HEK293 (cell line): ENCODE measurements around the gene IL1RN.

Experiments used
- CTCF ChIA-PET: fragments of 350-600 bp; formaldehyde crosslinking; extraction: SDS; loops from one replicate; lab custom pipeline; 2021; ENCODE audit warnings: antibody characterized with exemption; lab: Yijun Ruan, JAX
- POLR2A ChIA-PET: fragments of 300-600 bp; formaldehyde crosslinking; extraction: SDS; loops from one replicate; lab custom pipeline; 2020; ENCODE audit warnings: antibody characterized with exemption, inconsistent platforms; lab: Yijun Ruan, JAX
- H3K27ac ChIP-seq: fragments of 200-500 bp; sonication (Bioruptor generic); 2 replicates; pipeline ENCODE4 v1.5.1; 2014; ENCODE audit warnings: low read depth, low read length, control low read depth, inconsistent platforms; ENCODE audit errors: extremely low read depth
- H3K36me3 ChIP-seq, 2 experiments: fragments of 200-500 bp in 1 of 2; sonication (Bioruptor generic) in 1 of 2; 1 replicate in 1 of 2; 2 replicates in 1 of 2; pipeline ENCODE4 v1.5.1; 2014 to 2017; ENCODE audit warnings: inconsistent platforms in 2 of 2, low read length in 2 of 2; ENCODE audit not compliant: control insufficient read depth in 2 of 2, insufficient read depth in 1 of 2
- H3K4me1 ChIP-seq: fragments of 200-500 bp; sonication (Bioruptor generic); 2 replicates; pipeline ENCODE4 v1.5.1; 2014; ENCODE audit warnings: mild to moderate bottlenecking, low read length, inconsistent platforms; ENCODE audit not compliant: control insufficient read depth, insufficient read depth
- H3K4me3 ChIP-seq: 2 replicates; pipeline ENCODE4 v1.5.1; 2011; ENCODE audit warnings: low read depth, mild to moderate bottlenecking, control low read depth, low read length, moderate library complexity
- H3K9me3 ChIP-seq: fragments of 200-500 bp; sonication (Bioruptor generic); 2 replicates; pipeline ENCODE4 v1.5.1; 2014; ENCODE audit warnings: low read depth, low read length, inconsistent platforms; ENCODE audit not compliant: control insufficient read depth, insufficient read depth
- REPIN1 ChIP-seq: fragments of 450-650 bp; formaldehyde crosslinking; IDR thresholded peaks from 2 replicates; pipeline ENCODE4 v1.5.1; 2017; ENCODE audit warnings: missing biosample characterization, missing genetic modification characterization, low read depth
- SP2 ChIP-seq: fragments of 450-650 bp; formaldehyde crosslinking; IDR thresholded peaks from 2 replicates; pipeline ENCODE4 v1.5.1; 2016; ENCODE audit warnings: missing biosample characterization, missing genetic modification characterization
- ZBTB48 ChIP-seq: fragments of 450-650 bp; formaldehyde crosslinking; IDR thresholded peaks from 2 replicates; pipeline ENCODE4 v1.5.1; 2016; ENCODE audit warnings: missing biosample characterization, missing genetic modification characterization
- ZFP3 ChIP-seq: fragments of 450-650 bp; formaldehyde crosslinking; IDR thresholded peaks from 2 replicates; pipeline ENCODE4 v1.5.1; 2016; ENCODE audit warnings: low read depth, missing biosample characterization, missing genetic modification characterization
- ZNF132 ChIP-seq: fragments of 450-650 bp; formaldehyde crosslinking; IDR thresholded peaks from 2 replicates; pipeline ENCODE4 v1.5.1; 2017; ENCODE audit warnings: missing biosample characterization, missing genetic modification characterization, borderline replicate concordance
- ZNF202 ChIP-seq: fragments of 450-650 bp; formaldehyde crosslinking; IDR thresholded peaks from 2 replicates; pipeline ENCODE4 v1.5.1; 2016; ENCODE audit warnings: missing biosample characterization, missing genetic modification characterization, borderline replicate concordance
- ZNF24 ChIP-seq: fragments of 450-650 bp; formaldehyde crosslinking; IDR thresholded peaks from 2 replicates; pipeline ENCODE4 v1.5.1; 2016; ENCODE audit warnings: missing biosample characterization, missing genetic modification characterization
- ZNF302 ChIP-seq: fragments of 450-650 bp; formaldehyde crosslinking; IDR thresholded peaks from 2 replicates; pipeline ENCODE4 v1.5.1; 2016; ENCODE audit warnings: missing biosample characterization, missing genetic modification characterization, low read depth
- ZNF335 ChIP-seq: fragments of 450-650 bp; formaldehyde crosslinking; conservative IDR thresholded peaks from 2 replicates; pipeline ENCODE4 v1.5.1; 2016; ENCODE audit warnings: missing biosample characterization, missing genetic modification characterization
- ZNF37A ChIP-seq: fragments of 450-650 bp; IDR thresholded peaks from 2 replicates; pipeline ENCODE4 v1.5.1; 2018; ENCODE audit warnings: missing biosample characterization, missing genetic modification characterization
- ZNF416 ChIP-seq: fragments of 450-650 bp; formaldehyde crosslinking; IDR thresholded peaks from 2 replicates; pipeline ENCODE4 v1.5.1; 2016; ENCODE audit warnings: missing biosample characterization, missing genetic modification characterization
- ZNF48 ChIP-seq: fragments of 450-650 bp; formaldehyde crosslinking; IDR thresholded peaks from 2 replicates; pipeline ENCODE4 v1.5.1; 2016; ENCODE audit warnings: missing biosample characterization, missing genetic modification characterization
- ZNF501 ChIP-seq: fragments of 450-650 bp; formaldehyde crosslinking; IDR thresholded peaks from 2 replicates; pipeline ENCODE4 v1.5.1; 2016; ENCODE audit warnings: missing biosample characterization, missing genetic modification characterization
- ZNF677 ChIP-seq: fragments of 450-650 bp; IDR thresholded peaks from 2 replicates; pipeline ENCODE4 v1.5.0; 2018; ENCODE audit warnings: missing biosample characterization, mild to moderate bottlenecking, missing genetic modification characterization, moderate library complexity
- ZNF707 ChIP-seq: fragments of 450-650 bp; formaldehyde crosslinking; IDR thresholded peaks from 2 replicates; pipeline ENCODE4 v1.5.1; 2016; ENCODE audit warnings: missing biosample characterization, missing genetic modification characterization
- ZNF747 ChIP-seq: fragments of 450-650 bp; formaldehyde crosslinking; IDR thresholded peaks from 2 replicates; pipeline ENCODE4 v1.5.1; 2016; ENCODE audit warnings: missing biosample characterization, missing genetic modification characterization
- TF ChIP-seq, protein P1 (sequence below): fragments of 450-650 bp; formaldehyde crosslinking; IDR thresholded peaks from 2 replicates; pipeline ENCODE4 v1.5.1; 2016; ENCODE audit warnings: missing biosample characterization, missing genetic modification characterization
- TF ChIP-seq, protein P2 (sequence below): fragments of 450-650 bp; formaldehyde crosslinking; IDR thresholded peaks from 2 replicates; pipeline ENCODE4 v1.5.1; 2016; ENCODE audit warnings: missing biosample characterization, missing genetic modification characterization, borderline replicate concordance
- TF ChIP-seq, protein P3 (sequence below): fragments of 450-650 bp; formaldehyde crosslinking; IDR thresholded peaks from 2 replicates; pipeline ENCODE4 v1.5.0; 2017; ENCODE audit warnings: missing biosample characterization, missing genetic modification characterization, borderline replicate concordance
- TF ChIP-seq, protein P4 (sequence below): fragments of 450-650 bp; formaldehyde crosslinking; IDR thresholded peaks from 2 replicates; pipeline ENCODE4 v1.5.1; 2016; ENCODE audit warnings: missing biosample characterization, missing genetic modification characterization, borderline replicate concordance

The IL1RN gene

DNA sequence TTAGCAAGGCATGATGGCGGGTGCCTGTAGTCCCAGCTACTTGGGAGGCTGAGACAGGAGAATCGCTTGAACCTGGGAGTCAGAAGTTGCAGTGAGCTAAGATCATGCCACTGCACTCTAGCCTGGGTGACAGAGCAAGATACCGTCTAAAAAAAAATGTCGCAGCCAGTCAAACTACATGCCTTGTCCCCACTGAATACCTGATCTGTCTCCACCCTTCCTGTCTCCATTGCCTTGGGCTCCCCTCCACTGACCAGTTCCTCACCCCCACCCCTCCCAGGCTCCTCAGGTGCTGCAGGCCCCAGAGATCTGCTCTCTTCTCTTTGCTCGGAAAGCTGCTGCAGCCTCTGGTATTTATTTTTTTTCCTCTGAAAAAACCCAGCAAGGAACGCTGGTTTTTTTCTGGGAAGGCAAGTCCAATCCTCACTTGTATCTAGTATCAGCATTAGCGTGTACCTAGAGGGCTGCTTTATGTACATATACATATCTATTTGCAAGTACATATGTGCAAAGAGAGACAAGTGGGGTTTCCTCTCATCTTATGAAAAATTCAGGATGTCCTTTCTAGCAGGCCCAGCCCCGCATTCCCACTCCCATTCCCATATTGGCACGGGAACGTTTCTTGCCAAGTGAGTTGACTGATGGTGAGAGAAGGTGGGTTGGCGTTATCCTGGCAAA, 50.8 kb downstream of the IL1RN start:
- Histone ChIP-seq H3K27ac (no peak overlapping the region), H3K9me3 (no peaks in the 10 kb centered on the region), H3K36me3 (no peaks in the 10 kb centered on the region), H3K4me1 (no peaks in the 10 kb centered on the region), H3K4me3 (no peak overlapping the region)
- ChIA-PET CTCF (no interaction called here), POLR2A (no interaction called here)
- TF ChIP-seq ZNF747 (tag by site-specific recombination) (no peak), ZBTB48 (tag by site-specific recombination) (no peak), ZNF677 (tag by site-specific recombination) (no peak), ZFP3 (no peak)
- TF ChIP-seq, protein P1, sequence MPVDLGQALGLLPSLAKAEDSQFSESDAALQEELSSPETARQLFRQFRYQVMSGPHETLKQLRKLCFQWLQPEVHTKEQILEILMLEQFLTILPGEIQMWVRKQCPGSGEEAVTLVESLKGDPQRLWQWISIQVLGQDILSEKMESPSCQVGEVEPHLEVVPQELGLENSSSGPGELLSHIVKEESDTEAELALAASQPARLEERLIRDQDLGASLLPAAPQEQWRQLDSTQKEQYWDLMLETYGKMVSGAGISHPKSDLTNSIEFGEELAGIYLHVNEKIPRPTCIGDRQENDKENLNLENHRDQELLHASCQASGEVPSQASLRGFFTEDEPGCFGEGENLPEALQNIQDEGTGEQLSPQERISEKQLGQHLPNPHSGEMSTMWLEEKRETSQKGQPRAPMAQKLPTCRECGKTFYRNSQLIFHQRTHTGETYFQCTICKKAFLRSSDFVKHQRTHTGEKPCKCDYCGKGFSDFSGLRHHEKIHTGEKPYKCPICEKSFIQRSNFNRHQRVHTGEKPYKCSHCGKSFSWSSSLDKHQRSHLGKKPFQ, result no peak
- TF ChIP-seq, protein P2, sequence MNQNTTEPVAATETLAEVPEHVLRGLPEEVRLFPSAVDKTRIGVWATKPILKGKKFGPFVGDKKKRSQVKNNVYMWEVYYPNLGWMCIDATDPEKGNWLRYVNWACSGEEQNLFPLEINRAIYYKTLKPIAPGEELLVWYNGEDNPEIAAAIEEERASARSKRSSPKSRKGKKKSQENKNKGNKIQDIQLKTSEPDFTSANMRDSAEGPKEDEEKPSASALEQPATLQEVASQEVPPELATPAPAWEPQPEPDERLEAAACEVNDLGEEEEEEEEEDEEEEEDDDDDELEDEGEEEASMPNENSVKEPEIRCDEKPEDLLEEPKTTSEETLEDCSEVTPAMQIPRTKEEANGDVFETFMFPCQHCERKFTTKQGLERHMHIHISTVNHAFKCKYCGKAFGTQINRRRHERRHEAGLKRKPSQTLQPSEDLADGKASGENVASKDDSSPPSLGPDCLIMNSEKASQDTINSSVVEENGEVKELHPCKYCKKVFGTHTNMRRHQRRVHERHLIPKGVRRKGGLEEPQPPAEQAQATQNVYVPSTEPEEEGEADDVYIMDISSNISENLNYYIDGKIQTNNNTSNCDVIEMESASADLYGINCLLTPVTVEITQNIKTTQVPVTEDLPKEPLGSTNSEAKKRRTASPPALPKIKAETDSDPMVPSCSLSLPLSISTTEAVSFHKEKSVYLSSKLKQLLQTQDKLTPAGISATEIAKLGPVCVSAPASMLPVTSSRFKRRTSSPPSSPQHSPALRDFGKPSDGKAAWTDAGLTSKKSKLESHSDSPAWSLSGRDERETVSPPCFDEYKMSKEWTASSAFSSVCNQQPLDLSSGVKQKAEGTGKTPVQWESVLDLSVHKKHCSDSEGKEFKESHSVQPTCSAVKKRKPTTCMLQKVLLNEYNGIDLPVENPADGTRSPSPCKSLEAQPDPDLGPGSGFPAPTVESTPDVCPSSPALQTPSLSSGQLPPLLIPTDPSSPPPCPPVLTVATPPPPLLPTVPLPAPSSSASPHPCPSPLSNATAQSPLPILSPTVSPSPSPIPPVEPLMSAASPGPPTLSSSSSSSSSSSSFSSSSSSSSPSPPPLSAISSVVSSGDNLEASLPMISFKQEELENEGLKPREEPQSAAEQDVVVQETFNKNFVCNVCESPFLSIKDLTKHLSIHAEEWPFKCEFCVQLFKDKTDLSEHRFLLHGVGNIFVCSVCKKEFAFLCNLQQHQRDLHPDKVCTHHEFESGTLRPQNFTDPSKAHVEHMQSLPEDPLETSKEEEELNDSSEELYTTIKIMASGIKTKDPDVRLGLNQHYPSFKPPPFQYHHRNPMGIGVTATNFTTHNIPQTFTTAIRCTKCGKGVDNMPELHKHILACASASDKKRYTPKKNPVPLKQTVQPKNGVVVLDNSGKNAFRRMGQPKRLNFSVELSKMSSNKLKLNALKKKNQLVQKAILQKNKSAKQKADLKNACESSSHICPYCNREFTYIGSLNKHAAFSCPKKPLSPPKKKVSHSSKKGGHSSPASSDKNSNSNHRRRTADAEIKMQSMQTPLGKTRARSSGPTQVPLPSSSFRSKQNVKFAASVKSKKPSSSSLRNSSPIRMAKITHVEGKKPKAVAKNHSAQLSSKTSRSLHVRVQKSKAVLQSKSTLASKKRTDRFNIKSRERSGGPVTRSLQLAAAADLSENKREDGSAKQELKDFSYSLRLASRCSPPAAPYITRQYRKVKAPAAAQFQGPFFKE (tag by site-specific recombination), result no peak

DNA sequence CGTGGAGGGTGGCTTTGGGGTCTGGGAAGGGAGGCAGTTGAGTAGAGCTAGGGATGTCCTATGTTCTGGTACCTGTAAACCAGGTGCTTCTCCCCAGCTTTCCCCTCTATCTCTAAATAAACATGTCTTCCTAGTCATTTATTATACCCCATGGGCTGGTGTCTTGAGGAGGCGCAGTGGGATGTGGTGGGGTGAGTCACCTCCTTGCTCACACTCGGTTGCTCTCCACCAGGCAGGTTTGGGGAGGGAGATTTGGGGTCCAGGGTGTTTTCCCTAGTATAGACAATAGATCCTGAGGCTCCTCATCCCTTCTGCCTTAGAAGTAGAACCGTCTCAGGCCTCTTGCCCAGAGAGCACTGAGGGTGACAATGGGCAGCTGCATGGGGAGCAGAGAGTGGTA, 51.5 kb downstream of the IL1RN start:
- no peak overlapping the region for H3K4me3 ChIP-seq
- H3K36me3 ChIP-seq, result no peaks in the 10 kb centered on the region
- no peak overlapping the region for H3K27ac ChIP-seq
- no peaks in the 10 kb centered on the region for H3K9me3 ChIP-seq
- CTCF ChIA-PET, result interaction anchor here (0.9 kb wide), 1 partner anchor 40 kb away, joined by 3 read pairs; no protein-coding TSS in a partner anchor
- TF ChIP-seq ZNF707 (tag by site-specific recombination) (no peak), SP2 (tag by site-specific recombination) (no peak), ZNF501 (tag by site-specific recombination) (no peak), ZNF202 (tag by site-specific recombination) (no peak), ZNF302 (tag by site-specific recombination) (no peak), ZNF335 (tag by site-specific recombination) (no peak), REPIN1 (tag by site-specific recombination) (no peak), ZNF37A (tag by site-specific recombination) (no peak), ZNF24 (tag by site-specific recombination) (no peak), ZNF48 (tag by site-specific recombination) (no peak), ZNF416 (tag by site-specific recombination) (no peak), ZNF132 (no peak)
- TF ChIP-seq, protein P3, sequence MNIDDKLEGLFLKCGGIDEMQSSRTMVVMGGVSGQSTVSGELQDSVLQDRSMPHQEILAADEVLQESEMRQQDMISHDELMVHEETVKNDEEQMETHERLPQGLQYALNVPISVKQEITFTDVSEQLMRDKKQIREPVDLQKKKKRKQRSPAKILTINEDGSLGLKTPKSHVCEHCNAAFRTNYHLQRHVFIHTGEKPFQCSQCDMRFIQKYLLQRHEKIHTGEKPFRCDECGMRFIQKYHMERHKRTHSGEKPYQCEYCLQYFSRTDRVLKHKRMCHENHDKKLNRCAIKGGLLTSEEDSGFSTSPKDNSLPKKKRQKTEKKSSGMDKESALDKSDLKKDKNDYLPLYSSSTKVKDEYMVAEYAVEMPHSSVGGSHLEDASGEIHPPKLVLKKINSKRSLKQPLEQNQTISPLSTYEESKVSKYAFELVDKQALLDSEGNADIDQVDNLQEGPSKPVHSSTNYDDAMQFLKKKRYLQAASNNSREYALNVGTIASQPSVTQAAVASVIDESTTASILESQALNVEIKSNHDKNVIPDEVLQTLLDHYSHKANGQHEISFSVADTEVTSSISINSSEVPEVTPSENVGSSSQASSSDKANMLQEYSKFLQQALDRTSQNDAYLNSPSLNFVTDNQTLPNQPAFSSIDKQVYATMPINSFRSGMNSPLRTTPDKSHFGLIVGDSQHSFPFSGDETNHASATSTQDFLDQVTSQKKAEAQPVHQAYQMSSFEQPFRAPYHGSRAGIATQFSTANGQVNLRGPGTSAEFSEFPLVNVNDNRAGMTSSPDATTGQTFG (tag by site-specific recombination), result no peak
- TF ChIP-seq, protein P4, sequence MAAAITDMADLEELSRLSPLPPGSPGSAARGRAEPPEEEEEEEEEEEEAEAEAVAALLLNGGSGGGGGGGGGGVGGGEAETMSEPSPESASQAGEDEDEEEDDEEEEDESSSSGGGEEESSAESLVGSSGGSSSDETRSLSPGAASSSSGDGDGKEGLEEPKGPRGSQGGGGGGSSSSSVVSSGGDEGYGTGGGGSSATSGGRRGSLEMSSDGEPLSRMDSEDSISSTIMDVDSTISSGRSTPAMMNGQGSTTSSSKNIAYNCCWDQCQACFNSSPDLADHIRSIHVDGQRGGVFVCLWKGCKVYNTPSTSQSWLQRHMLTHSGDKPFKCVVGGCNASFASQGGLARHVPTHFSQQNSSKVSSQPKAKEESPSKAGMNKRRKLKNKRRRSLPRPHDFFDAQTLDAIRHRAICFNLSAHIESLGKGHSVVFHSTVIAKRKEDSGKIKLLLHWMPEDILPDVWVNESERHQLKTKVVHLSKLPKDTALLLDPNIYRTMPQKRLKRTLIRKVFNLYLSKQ (tag by site-specific recombination), result no peak
- TF ChIP-seq, all 188 proteins: peak for 0
- H3K4me1 ChIP-seq, result no peaks in the 10 kb centered on the region
- POLR2A ChIA-PET, result no interaction called here
